ENCODE measurements around the gene ABHD8.

DNA sequence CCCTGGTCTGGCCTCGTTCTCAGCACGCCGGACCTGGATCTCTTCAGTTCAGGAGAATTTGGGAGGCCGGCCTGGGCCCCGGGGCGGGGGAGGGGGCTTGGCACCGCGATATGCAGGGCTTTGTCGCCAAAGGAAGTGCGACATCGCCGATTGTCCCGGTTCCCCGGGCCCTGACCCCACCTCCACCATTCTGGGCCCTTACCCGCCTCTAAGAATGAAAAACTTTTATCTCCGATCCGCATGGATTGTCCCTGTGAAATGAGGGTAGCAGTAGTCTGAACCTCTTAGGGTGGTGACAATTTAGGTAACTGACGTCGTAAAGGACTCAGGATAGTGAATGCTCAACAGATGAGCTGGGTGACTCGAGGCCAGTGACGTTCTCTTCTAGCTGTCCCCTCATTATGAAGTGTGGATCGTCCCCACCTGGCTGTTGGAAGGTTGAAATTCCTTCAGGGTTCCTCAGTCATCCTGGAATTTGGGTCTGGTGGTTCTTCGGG lies 6.8 kb upstream of the ABHD8 start:
- TF ChIP-seq GATA2 (IDR thresholded peaks at IDR 0.05; ENCODE audit: low read depth, low read length): no peak
- TF ChIP-seq GATA3 (IDR thresholded peaks at IDR 0.05; ENCODE audit: low read depth, low read length): no peak

All from SH-SY5Y (cell line).